WTC11 (cell line): Measurements from ENCODE around the gene FAM156B. TPM values are rescaled to one million over a fixed set of nuclear protein-coding genes. Genes with fewer than 3 reads are reported as not detected.
"Not testable (repeated sequence)": the region's sequence is repeated elsewhere in the genome, so short reads cannot be mapped to it uniquely, and the experiment has no call there.

Source experiments
- ATAC-seq: fragments of 200-7000 bp; cut with Tn5 transposase; 2 replicates; pipeline ENCODE4 v1.10.0; 2021; ENCODE audit warnings: mild to moderate bottlenecking, moderate library complexity
- CTCF ChIA-PET: fragments of 300-600 bp; sonication (Branson Sonifier 250); formaldehyde crosslinking; loops from one replicate; lab custom pipeline; 2021; ENCODE audit warnings: antibody characterized with exemption; lab: Charles Lee
- POLR2A ChIA-PET: fragments of 350-600 bp; sonication (Branson Sonifier 250); formaldehyde crosslinking; loops from one replicate; lab custom pipeline; 2021; ENCODE audit warnings: antibody characterized with exemption; lab: Charles Lee
- DNase-seq: peaks from one replicate; pipeline ENCODE4 v3.0.0; 2021; ENCODE audit warnings: low spot score
- H3K27ac Mint-ChIP-seq: 2 replicates; pipeline ENCODE4 v1.8.0; 2021; ENCODE audit warnings: mixed read lengths
- H3K27me3 Mint-ChIP-seq: 2 replicates; pipeline ENCODE4 v1.8.0; 2021; ENCODE audit warnings: low read depth, mild to moderate bottlenecking, moderate library complexity, mixed read lengths
- H3K36me3 Mint-ChIP-seq: 2 replicates; pipeline ENCODE4 v1.8.0; 2021; ENCODE audit warnings: mixed read lengths
- H3K4me1 Mint-ChIP-seq: 2 replicates; pipeline ENCODE4 v1.8.0; 2022; ENCODE audit warnings: mixed read lengths
- H3K4me3 Mint-ChIP-seq: 2 replicates; pipeline ENCODE4 v1.8.0; 2021; ENCODE audit warnings: mild to moderate bottlenecking, moderate library complexity, mixed read lengths
- H3K9me3 Mint-ChIP-seq: 2 replicates; pipeline ENCODE4 v1.8.0; 2021; ENCODE audit warnings: mixed read lengths
- E2F5 ChIP-seq: sonication (generic); formaldehyde crosslinking; IDR thresholded peaks from 2 replicates; pipeline ENCODE4 v1.8.1; 2022; ENCODE audit warnings: mild to moderate bottlenecking, moderate library complexity, missing genetic modification reagents
- GTF2I ChIP-seq: fragments of 250-450 bp; sonication (Bioruptor Pico); conservative IDR thresholded peaks from 2 replicates; pipeline ENCODE4 v1.4.0; 2021; ENCODE audit warnings: mild to moderate bottlenecking
- HMGA2 ChIP-seq: fragments of 250-450 bp; sonication (Bioruptor Pico); IDR thresholded peaks from 2 replicates; pipeline ENCODE4 v1.4.0; 2021; ENCODE audit warnings: mild to moderate bottlenecking, moderate library complexity
- IRF2 ChIP-seq: sonication (generic); formaldehyde crosslinking; IDR thresholded peaks from 2 replicates; pipeline ENCODE4 v1.8.0; 2022; ENCODE audit warnings: low read depth, missing genetic modification reagents, borderline replicate concordance
- NFATC4 ChIP-seq: fragments of 250-450 bp; sonication (Bioruptor Pico); IDR thresholded peaks from 2 replicates; pipeline ENCODE4 v1.9.0; 2021; ENCODE audit warnings: mild to moderate bottlenecking
- OVOL2 ChIP-seq: fragments of 250-450 bp; sonication (Bioruptor Pico); IDR thresholded peaks from 2 replicates; pipeline ENCODE4 v1.9.0; 2021; ENCODE audit warnings: mild to moderate bottlenecking, borderline replicate concordance
- SMAD4 ChIP-seq: sonication (generic); formaldehyde crosslinking; IDR thresholded peaks from 2 replicates; pipeline ENCODE4 v1.8.0; 2022; ENCODE audit warnings: mild to moderate bottlenecking, missing genetic modification reagents
- ZBTB21 ChIP-seq: sonication (generic); formaldehyde crosslinking; IDR thresholded peaks from 2 replicates; pipeline ENCODE4 v1.8.1; 2023; ENCODE audit warnings: mild to moderate bottlenecking, missing genetic modification reagents, borderline replicate concordance
- ZNF121 ChIP-seq: sonication (generic); formaldehyde crosslinking; IDR thresholded peaks from 2 replicates; pipeline ENCODE4 v1.8.0; 2023; ENCODE audit warnings: missing genetic modification reagents
- ZNF219 ChIP-seq: sonication (generic); formaldehyde crosslinking; IDR thresholded peaks from 2 replicates; pipeline ENCODE4 v1.8.0; 2023; ENCODE audit warnings: missing genetic modification reagents, mild to moderate bottlenecking, borderline replicate concordance
- ZNF423 ChIP-seq: fragments of 250-450 bp; sonication (Bioruptor Pico); IDR thresholded peaks from 2 replicates; pipeline ENCODE4 v2.1.2; 2022; ENCODE audit warnings: mild to moderate bottlenecking, moderate library complexity
- ZNF425 ChIP-seq: fragments of 250-450 bp; sonication (Bioruptor Pico); conservative IDR thresholded peaks from 2 replicates; pipeline ENCODE4 v1.9.0; 2021; ENCODE audit warnings: mild to moderate bottlenecking
- ZNF512 ChIP-seq: sonication (generic); formaldehyde crosslinking; IDR thresholded peaks from 2 replicates; pipeline ENCODE4 v1.8.1; 2022; ENCODE audit warnings: missing genetic modification reagents, borderline replicate concordance
- total RNA-seq: library from RNA; stranded (reverse); gene quantifications from 3 replicates; pipeline ENCODE4 v1.2.3, GENCODE V29; 2021
- TF ChIP-seq, protein P1 (sequence below): sonication (generic); formaldehyde crosslinking; IDR thresholded peaks from 2 replicates; pipeline ENCODE4 v1.8.0; 2022; ENCODE audit warnings: mild to moderate bottlenecking, missing genetic modification reagents
- TF ChIP-seq, protein P2 (sequence below): sonication (generic); formaldehyde crosslinking; IDR thresholded peaks from 2 replicates; pipeline ENCODE4 v1.8.0; 2023; ENCODE audit warnings: mild to moderate bottlenecking, missing genetic modification reagents
- TF ChIP-seq, protein P3 (sequence below): fragments of 250-450 bp; sonication (Bioruptor Pico); IDR thresholded peaks from 2 replicates; pipeline ENCODE4 v1.8.0; 2021; ENCODE audit warnings: mild to moderate bottlenecking
- TF ChIP-seq, protein P4 (sequence below): sonication (generic); formaldehyde crosslinking; IDR thresholded peaks from 2 replicates; pipeline ENCODE4 v1.8.1; 2022; ENCODE audit warnings: low read depth, missing genetic modification reagents, borderline replicate concordance

FAM156B gene
- total RNA-seq, 1 experiment from 2014 or later, result 12.7 TPM

DNA sequence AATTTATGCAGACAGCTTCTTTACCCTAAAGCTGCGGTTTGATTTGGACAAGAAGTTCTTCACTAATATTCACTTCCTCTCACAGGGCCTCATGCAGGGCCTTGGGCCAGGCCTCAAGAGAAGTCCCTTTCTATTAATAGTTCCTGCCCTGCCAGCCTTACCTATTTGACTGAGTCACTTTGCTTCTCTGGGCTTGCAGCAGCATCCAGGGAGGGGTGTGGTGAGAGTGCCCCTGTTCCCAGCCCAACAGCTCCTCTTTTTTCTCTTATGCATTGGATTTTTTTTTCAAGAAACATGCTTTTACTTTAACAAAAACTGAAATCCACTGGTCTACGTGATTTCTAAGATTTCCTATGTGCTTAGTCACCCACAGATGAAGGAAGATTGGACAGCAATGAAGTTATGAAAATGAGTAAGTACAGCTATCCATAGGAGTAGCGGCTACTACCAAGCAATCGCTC is 26.7 kb downstream of the FAM156B start:
- ChIA-PET POLR2A (no interaction called here), CTCF (interaction anchor here (1.2 kb wide), 1 partner anchor 11 kb away, joined by 3 read pairs; no protein-coding TSS in a partner anchor)
- no peak for TF ChIP-seq ZNF423
- TF ChIP-seq IRF2, result no peak
- H3K36me3 Mint-ChIP-seq, result no peaks in the 10 kb centered on the region
- H3K4me3 Mint-ChIP-seq, result no peak overlapping the region
- H3K27me3 Mint-ChIP-seq, result no peaks in the 10 kb centered on the region
- DNase-seq (no peak), ATAC-seq (no peak)
- no peaks in the 10 kb centered on the region for H3K9me3 Mint-ChIP-seq
- 0 out of 2 replicates have a peak overlapping the region, but pooled peaks have one; percentile 45 for H3K27ac Mint-ChIP-seq
- H3K4me1 Mint-ChIP-seq, result peaks cover 20% of the 10 kb centered on the region

DNA sequence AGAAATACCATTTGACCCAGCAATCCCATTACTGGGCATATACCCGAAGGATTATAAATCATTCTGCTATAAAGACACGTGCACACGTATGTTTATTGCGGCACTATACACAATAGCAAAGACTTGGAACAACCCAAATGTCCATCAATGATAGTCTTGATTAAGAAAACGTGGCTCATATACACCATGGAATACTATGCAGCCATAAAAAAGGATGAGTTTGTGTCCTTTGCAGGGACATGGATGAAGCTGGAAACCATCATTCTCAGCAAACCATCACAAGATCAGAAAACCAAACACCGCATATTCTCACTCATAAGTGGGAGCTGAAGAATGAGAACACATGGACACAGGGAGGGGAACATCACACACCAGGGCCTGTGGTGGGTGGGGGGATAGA is 33.1 kb downstream of the FAM156B start:
- CTCF ChIA-PET, H3K36me3 Mint-ChIP-seq, ATAC-seq, H3K27ac Mint-ChIP-seq, DNase-seq, H3K4me3 Mint-ChIP-seq, POLR2A ChIA-PET, H3K9me3 Mint-ChIP-seq, H3K27me3 Mint-ChIP-seq: not testable (repeated sequence)
- peaks cover 14% of the 10 kb centered on the region for H3K4me1 Mint-ChIP-seq

GRCh38 chrX:52933213-52933612 is 36.1 kb downstream of the FAM156B start:
- H3K9me3 Mint-ChIP-seq, result no peaks in the 10 kb centered on the region
- no peaks in the 10 kb centered on the region for H3K36me3 Mint-ChIP-seq
- DNase-seq (no peak), ATAC-seq (no peak)
- POLR2A ChIA-PET, result no interaction called here
- no peak overlapping the region for H3K4me3 Mint-ChIP-seq
- H3K27ac Mint-ChIP-seq, result no peak overlapping the region
- CTCF ChIA-PET, result no interaction called here
- TF ChIP-seq IRF2, result no peak
- no peak for TF ChIP-seq HMGA2 (CRISPR knock-in tag)
- TF ChIP-seq ZNF121, result no peak
- TF ChIP-seq, protein P1, sequence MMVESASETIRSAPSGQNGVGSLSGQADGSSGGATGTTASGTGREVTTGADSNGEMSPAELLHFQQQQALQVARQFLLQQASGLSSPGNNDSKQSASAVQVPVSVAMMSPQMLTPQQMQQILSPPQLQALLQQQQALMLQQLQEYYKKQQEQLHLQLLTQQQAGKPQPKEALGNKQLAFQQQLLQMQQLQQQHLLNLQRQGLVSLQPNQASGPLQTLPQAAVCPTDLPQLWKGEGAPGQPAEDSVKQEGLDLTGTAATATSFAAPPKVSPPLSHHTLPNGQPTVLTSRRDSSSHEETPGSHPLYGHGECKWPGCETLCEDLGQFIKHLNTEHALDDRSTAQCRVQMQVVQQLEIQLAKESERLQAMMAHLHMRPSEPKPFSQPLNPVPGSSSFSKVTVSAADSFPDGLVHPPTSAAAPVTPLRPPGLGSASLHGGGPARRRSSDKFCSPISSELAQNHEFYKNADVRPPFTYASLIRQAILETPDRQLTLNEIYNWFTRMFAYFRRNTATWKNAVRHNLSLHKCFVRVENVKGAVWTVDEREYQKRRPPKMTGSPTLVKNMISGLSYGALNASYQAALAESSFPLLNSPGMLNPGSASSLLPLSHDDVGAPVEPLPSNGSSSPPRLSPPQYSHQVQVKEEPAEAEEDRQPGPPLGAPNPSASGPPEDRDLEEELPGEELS (CRISPR knock-in tag), result no peak
- no peak for TF ChIP-seq ZNF219 (CRISPR knock-in tag)
- no peak for TF ChIP-seq ZNF512 (CRISPR knock-in tag)
- no peak for TF ChIP-seq E2F5 (CRISPR knock-in tag)
- TF ChIP-seq NFATC4 (CRISPR knock-in tag), result no peak
- TF ChIP-seq, protein P2, sequence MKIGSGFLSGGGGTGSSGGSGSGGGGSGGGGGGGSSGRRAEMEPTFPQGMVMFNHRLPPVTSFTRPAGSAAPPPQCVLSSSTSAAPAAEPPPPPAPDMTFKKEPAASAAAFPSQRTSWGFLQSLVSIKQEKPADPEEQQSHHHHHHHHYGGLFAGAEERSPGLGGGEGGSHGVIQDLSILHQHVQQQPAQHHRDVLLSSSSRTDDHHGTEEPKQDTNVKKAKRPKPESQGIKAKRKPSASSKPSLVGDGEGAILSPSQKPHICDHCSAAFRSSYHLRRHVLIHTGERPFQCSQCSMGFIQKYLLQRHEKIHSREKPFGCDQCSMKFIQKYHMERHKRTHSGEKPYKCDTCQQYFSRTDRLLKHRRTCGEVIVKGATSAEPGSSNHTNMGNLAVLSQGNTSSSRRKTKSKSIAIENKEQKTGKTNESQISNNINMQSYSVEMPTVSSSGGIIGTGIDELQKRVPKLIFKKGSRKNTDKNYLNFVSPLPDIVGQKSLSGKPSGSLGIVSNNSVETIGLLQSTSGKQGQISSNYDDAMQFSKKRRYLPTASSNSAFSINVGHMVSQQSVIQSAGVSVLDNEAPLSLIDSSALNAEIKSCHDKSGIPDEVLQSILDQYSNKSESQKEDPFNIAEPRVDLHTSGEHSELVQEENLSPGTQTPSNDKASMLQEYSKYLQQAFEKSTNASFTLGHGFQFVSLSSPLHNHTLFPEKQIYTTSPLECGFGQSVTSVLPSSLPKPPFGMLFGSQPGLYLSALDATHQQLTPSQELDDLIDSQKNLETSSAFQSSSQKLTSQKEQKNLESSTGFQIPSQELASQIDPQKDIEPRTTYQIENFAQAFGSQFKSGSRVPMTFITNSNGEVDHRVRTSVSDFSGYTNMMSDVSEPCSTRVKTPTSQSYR (CRISPR knock-in tag), result no peak
- no peak for TF ChIP-seq ZNF425 (CRISPR knock-in tag)
- no peak for TF ChIP-seq OVOL2 (CRISPR knock-in tag)
- TF ChIP-seq, protein P3, sequence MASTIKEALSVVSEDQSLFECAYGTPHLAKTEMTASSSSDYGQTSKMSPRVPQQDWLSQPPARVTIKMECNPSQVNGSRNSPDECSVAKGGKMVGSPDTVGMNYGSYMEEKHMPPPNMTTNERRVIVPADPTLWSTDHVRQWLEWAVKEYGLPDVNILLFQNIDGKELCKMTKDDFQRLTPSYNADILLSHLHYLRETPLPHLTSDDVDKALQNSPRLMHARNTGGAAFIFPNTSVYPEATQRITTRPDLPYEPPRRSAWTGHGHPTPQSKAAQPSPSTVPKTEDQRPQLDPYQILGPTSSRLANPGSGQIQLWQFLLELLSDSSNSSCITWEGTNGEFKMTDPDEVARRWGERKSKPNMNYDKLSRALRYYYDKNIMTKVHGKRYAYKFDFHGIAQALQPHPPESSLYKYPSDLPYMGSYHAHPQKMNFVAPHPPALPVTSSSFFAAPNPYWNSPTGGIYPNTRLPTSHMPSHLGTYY (CRISPR knock-in tag), result no peak
- TF ChIP-seq GTF2I, result no peak
- no peak for TF ChIP-seq ZBTB21 (CRISPR knock-in tag)
- no peak for TF ChIP-seq SMAD4 (CRISPR knock-in tag)
- TF ChIP-seq, protein P4, sequence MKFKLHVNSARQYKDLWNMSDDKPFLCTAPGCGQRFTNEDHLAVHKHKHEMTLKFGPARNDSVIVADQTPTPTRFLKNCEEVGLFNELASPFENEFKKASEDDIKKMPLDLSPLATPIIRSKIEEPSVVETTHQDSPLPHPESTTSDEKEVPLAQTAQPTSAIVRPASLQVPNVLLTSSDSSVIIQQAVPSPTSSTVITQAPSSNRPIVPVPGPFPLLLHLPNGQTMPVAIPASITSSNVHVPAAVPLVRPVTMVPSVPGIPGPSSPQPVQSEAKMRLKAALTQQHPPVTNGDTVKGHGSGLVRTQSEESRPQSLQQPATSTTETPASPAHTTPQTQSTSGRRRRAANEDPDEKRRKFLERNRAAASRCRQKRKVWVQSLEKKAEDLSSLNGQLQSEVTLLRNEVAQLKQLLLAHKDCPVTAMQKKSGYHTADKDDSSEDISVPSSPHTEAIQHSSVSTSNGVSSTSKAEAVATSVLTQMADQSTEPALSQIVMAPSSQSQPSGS, result no peak
- 0 out of 2 replicates have a peak, but pooled peaks cover 4% of the 10 kb centered on the region for H3K4me1 Mint-ChIP-seq
- no peaks in the 10 kb centered on the region for H3K27me3 Mint-ChIP-seq
